ENCODE results near the gene AHNAK. TPM values are rescaled to one million over a fixed set of nuclear protein-coding genes. Genes with fewer than 3 reads are reported as not detected.

The AHNAK gene
- total and polyA plus RNA-seq, 4 donors: 22.6 to 110 (median 38.1) TPM

GRCh38 chr11:62410972-62411371 lies 135.6 kb downstream of the AHNAK start (continued):
- TF ChIP-seq REST (IDR thresholded peaks at IDR 0.05) (no peak), NR2F2 (IDR thresholded peaks at IDR 0.05) (no peak), GABPA (IDR thresholded peaks at IDR 0.05 in 1 of 2, conservative IDR thresholded peaks at IDR 0.05 in 1 of 2) (no peak)

DNA sequence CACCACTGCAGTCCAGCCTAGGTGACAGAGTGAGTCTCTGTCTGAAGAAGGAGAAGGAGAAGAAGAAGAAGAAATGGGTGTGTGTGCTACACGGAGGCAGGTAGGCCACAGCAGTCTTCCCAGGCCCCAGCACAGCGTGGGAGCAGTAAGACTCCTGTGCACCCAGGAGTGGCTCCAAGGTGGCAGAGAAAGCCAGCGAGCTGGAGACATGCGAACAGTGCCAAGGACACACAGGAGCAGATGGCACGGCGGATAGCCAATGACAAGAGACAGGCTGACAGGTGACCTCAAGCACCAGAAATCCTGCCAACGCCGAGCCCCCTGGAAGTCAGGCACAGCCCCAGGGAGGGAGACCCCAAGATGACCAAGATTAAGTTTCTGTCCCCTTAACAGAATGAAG lies 136.8 kb downstream of the AHNAK start:
- peaks cover 0 to 2% (median 0%) of the 10 kb centered on the region in 4 donors for H3K4me1 ChIP-seq (ENCODE audit: control insufficient read depth in 4 of 4, insufficient read depth in 4 of 4, low read length in 3 of 4)
- WGBS: 97% methylated on average over 8 of the region's 8 CpGs
- no peak for TF ChIP-seq NR2F2 (IDR thresholded peaks at IDR 0.05)
- TF ChIP-seq EGR1 (IDR thresholded peaks at IDR 0.05; ENCODE audit: low read depth in 2 of 2): no peak
- no peak for TF ChIP-seq TAF1 (conservative IDR thresholded peaks at IDR 0.05)
- no peak for DNase-seq (ENCODE audit: low spot score)
- no peak overlapping the region for H3K4me3 ChIP-seq (ENCODE audit: low read depth in 1 of 3, low read length in 3 of 3)
- H3K36me3 ChIP-seq (ENCODE audit: control insufficient read depth in 4 of 4, insufficient read depth in 3 of 4, low read depth in 1 of 4, low read length in 3 of 4): no peaks in the 10 kb centered on the region
- H3K9me3 ChIP-seq (ENCODE audit: control insufficient read depth in 4 of 4, low read length in 3 of 4): no peaks in the 10 kb centered on the region
- no peak overlapping the region for H3K27ac ChIP-seq (ENCODE audit: low read depth in 1 of 2, low read length in 2 of 2)
- no peak overlapping the region for H3K9ac ChIP-seq (ENCODE audit: low read depth in 1 of 2, low read length in 2 of 2)
- no peaks in the 10 kb centered on the region for H3K27me3 ChIP-seq (ENCODE audit: control insufficient read depth in 4 of 4, insufficient read depth in 4 of 4, low read length in 3 of 4)

- H3K36me3 ChIP-seq (ENCODE audit: control insufficient read depth in 4 of 4, insufficient read depth in 3 of 4, low read depth in 1 of 4, low read length in 3 of 4): no peaks in the 10 kb centered on the region
- no peak for TF ChIP-seq FOXA2 (IDR thresholded peaks at IDR 0.05)
- no peak for TF ChIP-seq ZBTB33 (IDR thresholded peaks at IDR 0.05)
- TF ChIP-seq FOXA1 (IDR thresholded peaks at IDR 0.05): no peak
- TF ChIP-seq NR2F2 (IDR thresholded peaks at IDR 0.05): no peak
- TF ChIP-seq SP1 (IDR thresholded peaks at IDR 0.05): no peak
- TF ChIP-seq MAX (IDR thresholded peaks at IDR 0.05): no peak
- no peak for TF ChIP-seq EGR1 (IDR thresholded peaks at IDR 0.05; ENCODE audit: low read depth in 2 of 2)
- no peak for TF ChIP-seq RAD21 (IDR thresholded peaks at IDR 0.05)
- TF ChIP-seq CTCF (IDR thresholded peaks at IDR 0.05; ENCODE audit: low read depth, low read length, missing input control): no peak
- TF ChIP-seq RXRA (IDR thresholded peaks at IDR 0.05): no peak
- no peak for TF ChIP-seq GABPA (IDR thresholded peaks at IDR 0.05 in 1 of 2, conservative IDR thresholded peaks at IDR 0.05 in 1 of 2)
- no peak for TF ChIP-seq HNF4A (conservative IDR thresholded peaks at IDR 0.05)
- no peak for TF ChIP-seq JUND (IDR thresholded peaks at IDR 0.05)
- no peak for TF ChIP-seq YY1 (IDR thresholded peaks at IDR 0.05)
- no peak for TF ChIP-seq REST (IDR thresholded peaks at IDR 0.05)
- H3K4me1 ChIP-seq (ENCODE audit: control insufficient read depth in 4 of 4, insufficient read depth in 4 of 4, low read length in 3 of 4): peaks cover 0 to 3% (median 1%) of the 10 kb centered on the region in 4 donors
- H3K9ac ChIP-seq (ENCODE audit: low read depth in 1 of 2, low read length in 2 of 2): no peak overlapping the region
- H3K9me3 ChIP-seq (ENCODE audit: control insufficient read depth in 4 of 4, low read length in 3 of 4): no peaks in the 10 kb centered on the region
- WGBS: 69% methylated on average over 4 of the region's 4 CpGs
- H3K27ac ChIP-seq (ENCODE audit: low read depth in 1 of 2, low read length in 2 of 2): no peak overlapping the region
- H3K27me3 ChIP-seq (ENCODE audit: control insufficient read depth in 4 of 4, insufficient read depth in 4 of 4, low read length in 3 of 4): no peaks in the 10 kb centered on the region
- no peak for DNase-seq (ENCODE audit: low spot score)
- no peak overlapping the region for H3K4me3 ChIP-seq (ENCODE audit: low read depth in 1 of 3, low read length in 3 of 3)
Observed at GRCh38 chr11:62406034-62406433, 140.6 kb downstream of the AHNAK start.
